A549 (cell line): ENCODE data around the gene INPP4B. TPM values are rescaled to one million over a fixed set of nuclear protein-coding genes. Genes with fewer than 3 reads are reported as not detected.

Experiments
- ATAC-seq, 2 experiments: fragments of 200-7000 bp in 1 of 2; fragments of >200 bp in 1 of 2; cut with Nextera tagmentation in 1 of 2; cut with Tn5 transposase in 1 of 2; 3 replicates each; pipeline versions ENCODE4 v1.8.0 to v1.9.1; 2018 to 2020; ENCODE audit warnings: mild to moderate bottlenecking in 1 of 2, moderate library complexity in 1 of 2
- CTCF ChIA-PET: fragments of 300-600 bp; sonication (Branson Sonifier 250); formaldehyde crosslinking; extraction: SDS; loops from one replicate; lab custom pipeline; 2021; ENCODE audit warnings: antibody characterized with exemption, inconsistent platforms; lab: Yijun Ruan, JAX
- POLR2A ChIA-PET: fragments of 350-600 bp; formaldehyde crosslinking; extraction: SDS; loops from one replicate; lab custom pipeline; 2021; ENCODE audit warnings: antibody characterized with exemption, inconsistent platforms; lab: Yijun Ruan, JAX
- DNase-seq, 2 experiments: peaks; one replicate each; pipeline versions ENCODE4 v3.0.0 to v3.0.0-alpha.2; 2011 to 2016; ENCODE audit warnings: low read depth in 1 of 2, low spot score in 1 of 2
- FAIRE-seq: peaks from 2 replicates; lab custom pipeline; 2011; peaks lifted over from hg19 to GRCh38; lab: Jason Lieb, UNC
- H3K27ac ChIP-seq, 2 experiments: fragments of >200 bp; sonication (Bioruptor Twin); formaldehyde crosslinking; 3 replicates each; pipeline ENCODE4 v1.5.1; 2016 to 2017
- H3K4me1 ChIP-seq: fragments of >200 bp; sonication (Bioruptor Twin); formaldehyde crosslinking; 3 replicates; pipeline ENCODE4 v1.6.1; 2016
- H3K4me2 ChIP-seq: fragments of >200 bp; sonication (Bioruptor Twin); formaldehyde crosslinking; 3 replicates; pipeline ENCODE4 v1.6.1; 2016
- H3K4me3 ChIP-seq: fragments of >200 bp; sonication (Bioruptor Twin); formaldehyde crosslinking; 3 replicates; pipeline ENCODE4 v1.5.1; 2016
- H3K9me3 ChIP-seq: fragments of >200 bp; sonication (Bioruptor Twin); formaldehyde crosslinking; 3 replicates; pipeline ENCODE4 v1.6.1; 2016
- CEBPB ChIP-seq, 2 experiments: fragments of >200 bp in 1 of 2; sonication (Bioruptor Twin) in 1 of 2; formaldehyde crosslinking in 1 of 2; IDR thresholded peaks; 2 replicates each; pipeline ENCODE4 v1.6.1; 2012 to 2016
- HDAC2 ChIP-seq: fragments of 200-600 bp; sonication (generic); IDR thresholded peaks from 2 replicates; pipeline ENCODE4 v1.6.1; 2016
- JUN ChIP-seq, 2 experiments: fragments of >200 bp; sonication (Bioruptor Twin); formaldehyde crosslinking; IDR thresholded peaks; 2 replicates in 1 of 2; 3 replicates in 1 of 2; pipeline ENCODE4 v1.6.1; 2016 to 2017
- MAFK ChIP-seq: fragments of 450-650 bp; IDR thresholded peaks from 2 replicates; pipeline ENCODE4 v1.6.1; 2014; ENCODE audit not compliant: partially characterized antibody
- NPAS2 ChIP-seq: fragments of 250-450 bp; sonication (Bioruptor Pico); IDR thresholded peaks from 2 replicates; pipeline ENCODE4 v1.8.0; 2022; ENCODE audit warnings: mild to moderate bottlenecking, moderate library complexity, borderline replicate concordance
- POLR2A ChIP-seq: IDR thresholded peaks from 2 replicates; pipeline ENCODE4 v1.6.1; 2012; ENCODE audit warnings: mild to moderate bottlenecking, low read length
- RAD21 ChIP-seq, 2 experiments: fragments of >200 bp in 1 of 2; sonication (Bioruptor Twin) in 1 of 2; formaldehyde crosslinking in 1 of 2; IDR thresholded peaks in 1 of 2; conservative IDR thresholded peaks in 1 of 2; 2 replicates in 1 of 2; 3 replicates in 1 of 2; pipeline ENCODE4 v1.6.1; 2012 to 2018; ENCODE audit warnings: inconsistent platforms in 1 of 2
- RCOR1 ChIP-seq: fragments of 150-350 bp; IDR thresholded peaks from 2 replicates; pipeline ENCODE4 v1.6.1; 2014; ENCODE audit warnings: antibody characterized with exemption, low read length, low read depth
- RFX5 ChIP-seq: fragments of 450-650 bp; IDR thresholded peaks from 2 replicates; pipeline ENCODE4 v1.7.1; 2014; ENCODE audit warnings: antibody characterized with exemption, mild to moderate bottlenecking, moderate library complexity
- WGBS: methylation state at CpG from one replicate; pipeline ENCODE4 v1.1.6; 2017; ENCODE audit errors: missing lambda C conversion rate; 5-methylcytosine and 5-hydroxymethylcytosine counted together
- polyA plus RNA-seq, 4 experiments: library from polyadenylated mRNA; depleted of rRNA in 3 of 4; stranded (reverse); fragments of >200 nt; fragmentation: RNase III in 1 of 4; extraction: RNeasy Plus Mini Kit Qiagen cat#74134 plus additional on column Dnase treatment in 1 of 4; gene quantifications; 2 replicates in 3 of 4; 3 replicates in 1 of 4; pipeline ENCODE4 v1.2.3, GENCODE V29; 2011 to 2017
- TF ChIP-seq, protein P1 (sequence below): IDR thresholded peaks from 2 replicates; pipeline ENCODE4 v1.6.1; 2012
- TF ChIP-seq, protein P2 (sequence below): fragments of 450-650 bp; IDR thresholded peaks from 2 replicates; pipeline ENCODE4 v1.6.1; 2014; ENCODE audit warnings: antibody characterized with exemption
- TF ChIP-seq, protein P3 (sequence below): IDR thresholded peaks from 2 replicates; pipeline ENCODE4 v1.6.1; 2012; ENCODE audit warnings: low read depth, borderline replicate concordance
- TF ChIP-seq, protein P4 (sequence below): fragments of 150-350 bp; IDR thresholded peaks from 2 replicates; pipeline ENCODE4 v1.6.1; 2014; ENCODE audit warnings: low read depth, mild to moderate bottlenecking, low read length
- TF ChIP-seq, protein P5 (sequence below): fragments of 250-450 bp; sonication (Bioruptor Pico); IDR thresholded peaks from 2 replicates; pipeline ENCODE4 v1.5.0; 2021; ENCODE audit warnings: mild to moderate bottlenecking, moderate library complexity, borderline replicate concordance
- TF ChIP-seq, protein P6 (sequence below): fragments of 250-450 bp; sonication (Bioruptor Pico); IDR thresholded peaks from 2 replicates; pipeline ENCODE4 v1.5.0; 2020; ENCODE audit warnings: low read depth, mild to moderate bottlenecking, moderate library complexity

INPP4B gene
- polyA plus RNA-seq, 2 of the 4 experiments (the other 2 are of a cell fraction), result 7.2 to 14.9 TPM

DNA sequence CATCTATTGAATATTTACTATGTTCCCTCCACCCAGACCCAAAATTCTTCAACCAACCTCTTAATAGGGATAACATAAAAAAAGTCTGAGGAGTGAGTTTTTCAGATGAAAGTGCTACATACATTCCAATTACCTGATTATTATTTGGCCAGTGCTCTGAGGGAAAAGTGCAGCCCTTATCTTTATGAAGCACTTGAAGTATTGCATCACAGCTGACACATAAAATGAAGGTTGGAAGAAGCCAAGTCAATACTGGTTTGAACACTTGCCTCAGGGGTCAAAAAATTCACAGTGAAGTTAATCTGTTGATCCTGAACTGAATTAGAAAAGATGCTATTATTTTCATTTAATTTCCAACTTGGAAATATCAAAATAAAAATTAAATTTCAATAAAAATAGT is 498.9 kb downstream of the INPP4B start:
- TF ChIP-seq RCOR1 (no peak), CEBPB (IDR thresholded peaks at IDR 0.05) (peak; percentile 43 to 63; a peak in 3 of 4 replicates)
- TF ChIP-seq, all 56 proteins: peak for 1
- peak overlapping the region; percentile 34; the same call in 1 of the 3 replicates for H3K4me2 ChIP-seq
- ATAC-seq (no peak), FAIRE-seq (no peak), DNase-seq (peak in 1 of 2 experiments; percentile 13)
- no peaks in the 10 kb centered on the region for H3K9me3 ChIP-seq
- no peak overlapping the region for H3K27ac ChIP-seq
- ChIA-PET CTCF (no interaction called here), POLR2A (no interaction called here)
- peaks cover 43% of the 10 kb centered on the region for H3K4me1 ChIP-seq
- H3K4me3 ChIP-seq, result no peak overlapping the region

DNA sequence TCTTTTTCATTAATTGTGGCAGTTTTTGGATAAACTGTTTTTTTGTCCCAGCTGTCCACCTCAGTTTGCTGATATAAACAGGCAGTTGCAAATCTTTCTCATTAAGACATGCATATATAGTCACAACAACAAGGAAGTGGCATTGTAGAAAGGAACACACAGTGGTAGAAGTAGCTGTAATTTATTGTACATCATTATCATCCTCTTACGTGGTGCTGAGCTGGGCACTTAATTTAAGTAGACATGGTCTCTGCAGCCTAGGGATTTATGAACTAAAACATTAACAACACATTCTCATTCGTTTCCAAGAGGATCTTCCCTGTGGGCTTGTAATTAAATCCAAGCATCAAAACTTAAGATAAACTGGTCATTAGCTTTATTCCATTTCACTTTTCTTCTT is 500.2 kb downstream of the INPP4B start:
- Histone ChIP-seq H3K9me3 (no peaks in the 10 kb centered on the region), H3K4me3 (no peak overlapping the region), H3K4me2 (no peak overlapping the region), H3K27ac (no peak overlapping the region), H3K4me1 (peaks cover 37% of the 10 kb centered on the region)
- ATAC-seq, result no peak
- WGBS, result 77% methylated on average over 2 of the region's 2 CpGs
- POLR2A ChIA-PET, result interaction anchor here (0.6 kb wide), 1 partner anchor 90 kb away, joined by 3 read pairs; no protein-coding TSS in a partner anchor
- no peak for DNase-seq
- no peak for FAIRE-seq
- CTCF ChIA-PET, result no interaction called here
- TF ChIP-seq, protein P1, sequence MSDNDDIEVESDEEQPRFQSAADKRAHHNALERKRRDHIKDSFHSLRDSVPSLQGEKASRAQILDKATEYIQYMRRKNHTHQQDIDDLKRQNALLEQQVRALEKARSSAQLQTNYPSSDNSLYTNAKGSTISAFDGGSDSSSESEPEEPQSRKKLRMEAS, result no peak
- TF ChIP-seq HDAC2 (no peak), MAFK (no peak), RAD21 (conservative IDR thresholded peaks at IDR 0.05 in 1 of 2, IDR thresholded peaks at IDR 0.05 in 1 of 2) (no peak), RFX5 (no peak), RCOR1 (no peak), CEBPB (IDR thresholded peaks at IDR 0.05) (no peak), JUN (IDR thresholded peaks at IDR 0.05) (no peak), POLR2A (no peak)
- TF ChIP-seq, protein P2, sequence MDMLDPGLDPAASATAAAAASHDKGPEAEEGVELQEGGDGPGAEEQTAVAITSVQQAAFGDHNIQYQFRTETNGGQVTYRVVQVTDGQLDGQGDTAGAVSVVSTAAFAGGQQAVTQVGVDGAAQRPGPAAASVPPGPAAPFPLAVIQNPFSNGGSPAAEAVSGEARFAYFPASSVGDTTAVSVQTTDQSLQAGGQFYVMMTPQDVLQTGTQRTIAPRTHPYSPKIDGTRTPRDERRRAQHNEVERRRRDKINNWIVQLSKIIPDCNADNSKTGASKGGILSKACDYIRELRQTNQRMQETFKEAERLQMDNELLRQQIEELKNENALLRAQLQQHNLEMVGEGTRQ, result no peak
- TF ChIP-seq, protein P3, sequence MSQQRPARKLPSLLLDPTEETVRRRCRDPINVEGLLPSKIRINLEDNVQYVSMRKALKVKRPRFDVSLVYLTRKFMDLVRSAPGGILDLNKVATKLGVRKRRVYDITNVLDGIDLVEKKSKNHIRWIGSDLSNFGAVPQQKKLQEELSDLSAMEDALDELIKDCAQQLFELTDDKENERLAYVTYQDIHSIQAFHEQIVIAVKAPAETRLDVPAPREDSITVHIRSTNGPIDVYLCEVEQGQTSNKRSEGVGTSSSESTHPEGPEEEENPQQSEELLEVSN, result no peak
- TF ChIP-seq, protein P4, sequence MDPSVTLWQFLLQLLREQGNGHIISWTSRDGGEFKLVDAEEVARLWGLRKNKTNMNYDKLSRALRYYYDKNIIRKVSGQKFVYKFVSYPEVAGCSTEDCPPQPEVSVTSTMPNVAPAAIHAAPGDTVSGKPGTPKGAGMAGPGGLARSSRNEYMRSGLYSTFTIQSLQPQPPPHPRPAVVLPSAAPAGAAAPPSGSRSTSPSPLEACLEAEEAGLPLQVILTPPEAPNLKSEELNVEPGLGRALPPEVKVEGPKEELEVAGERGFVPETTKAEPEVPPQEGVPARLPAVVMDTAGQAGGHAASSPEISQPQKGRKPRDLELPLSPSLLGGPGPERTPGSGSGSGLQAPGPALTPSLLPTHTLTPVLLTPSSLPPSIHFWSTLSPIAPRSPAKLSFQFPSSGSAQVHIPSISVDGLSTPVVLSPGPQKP, result no peak
- TF ChIP-seq, protein P5, sequence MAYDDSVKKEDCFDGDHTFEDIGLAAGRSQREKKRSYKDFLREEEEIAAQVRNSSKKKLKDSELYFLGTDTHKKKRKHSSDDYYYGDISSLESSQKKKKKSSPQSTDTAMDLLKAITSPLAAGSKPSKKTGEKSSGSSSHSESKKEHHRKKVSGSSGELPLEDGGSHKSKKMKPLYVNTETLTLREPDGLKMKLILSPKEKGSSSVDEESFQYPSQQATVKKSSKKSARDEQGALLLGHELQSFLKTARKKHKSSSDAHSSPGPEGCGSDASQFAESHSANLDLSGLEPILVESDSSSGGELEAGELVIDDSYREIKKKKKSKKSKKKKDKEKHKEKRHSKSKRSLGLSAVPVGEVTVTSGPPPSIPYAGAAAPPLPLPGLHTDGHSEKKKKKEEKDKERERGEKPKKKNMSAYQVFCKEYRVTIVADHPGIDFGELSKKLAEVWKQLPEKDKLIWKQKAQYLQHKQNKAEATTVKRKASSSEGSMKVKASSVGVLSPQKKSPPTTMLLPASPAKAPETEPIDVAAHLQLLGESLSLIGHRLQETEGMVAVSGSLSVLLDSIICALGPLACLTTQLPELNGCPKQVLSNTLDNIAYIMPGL (CRISPR knock-in tag), result no peak
- TF ChIP-seq, protein P6, sequence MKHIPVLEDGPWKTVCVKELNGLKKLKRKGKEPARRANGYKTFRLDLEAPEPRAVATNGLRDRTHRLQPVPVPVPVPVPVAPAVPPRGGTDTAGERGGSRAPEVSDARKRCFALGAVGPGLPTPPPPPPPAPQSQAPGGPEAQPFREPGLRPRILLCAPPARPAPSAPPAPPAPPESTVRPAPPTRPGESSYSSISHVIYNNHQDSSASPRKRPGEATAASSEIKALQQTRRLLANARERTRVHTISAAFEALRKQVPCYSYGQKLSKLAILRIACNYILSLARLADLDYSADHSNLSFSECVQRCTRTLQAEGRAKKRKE (CRISPR knock-in tag), result no peak

DNA sequence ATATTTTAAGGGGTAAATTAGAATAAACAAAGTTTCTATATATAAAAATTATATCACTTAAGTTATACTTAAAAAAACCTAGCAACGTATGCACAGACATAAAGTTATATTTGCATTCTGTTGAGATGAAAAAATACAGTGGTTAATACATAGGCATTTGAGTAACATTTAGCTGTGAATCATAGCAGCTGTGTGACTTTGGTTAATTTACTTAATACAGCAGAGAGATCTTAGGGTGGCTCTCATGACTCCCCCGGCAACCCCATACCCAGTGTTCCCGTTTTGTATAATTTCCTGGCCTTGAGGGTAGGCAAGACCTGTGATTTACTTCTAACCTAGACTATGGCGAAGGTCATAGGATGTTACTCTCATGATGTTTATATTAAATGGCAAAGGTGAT is 504.8 kb downstream of the INPP4B start:
- Histone ChIP-seq H3K27ac (no peak overlapping the region), H3K4me2 (no peak overlapping the region), H3K4me1 (peaks cover 3% of the 10 kb centered on the region; the same call in 1 of the 3 replicates), H3K4me3 (no peak overlapping the region), H3K9me3 (no peaks in the 10 kb centered on the region)
- ATAC-seq (no peak), DNase-seq (no peak), FAIRE-seq (no peak)
- 95% methylated on average over 4 of the region's 4 CpGs for WGBS
- TF ChIP-seq NPAS2 (CRISPR knock-in tag) (no peak), POLR2A (no peak)
- POLR2A ChIA-PET, result no interaction called here
- CTCF ChIA-PET, result no interaction called here
